AG04449 (cell line): ENCODE results near the gene ZBTB18.
"Not testable (repeated sequence)": the region's sequence is repeated elsewhere in the genome, so short reads cannot be mapped to it uniquely, and the experiment has no call there.

ENCODE experiments used
- CTCF ChIA-PET: fragments of 350-600 bp; formaldehyde crosslinking; extraction: SDS; loops from one replicate; lab custom pipeline; 2021; ENCODE audit warnings: antibody characterized with exemption; lab: Yijun Ruan, JAX
- POLR2A ChIA-PET: fragments of 400-600, 350-600 bp; formaldehyde crosslinking; extraction: SDS; loops from one replicate; lab custom pipeline; 2020; ENCODE audit warnings: antibody characterized with exemption, inconsistent platforms; lab: Yijun Ruan, JAX
- DNase-seq: peaks from one replicate; pipeline ENCODE4 v3.0.0-alpha.2; 2010; ENCODE audit warnings: low read depth, low spot score
- H3K4me3 ChIP-seq: 2 replicates; pipeline ENCODE4 v1.5.1; 2011; ENCODE audit warnings: low read depth, mild to moderate bottlenecking, control low read depth, low read length
- TF ChIP-seq, protein P1 (sequence below): IDR thresholded peaks from one replicate; pipeline ENCODE4 v1.5.1; 2011; ENCODE audit warnings: mild to moderate bottlenecking, moderate library complexity, low read length, control low read depth, inconsistent platforms; ENCODE audit not compliant: insufficient read depth; ENCODE audit errors: missing control alignments

ZBTB18 gene

GRCh38 chr1:244010703-244011123, 40.4 kb upstream of the ZBTB18 start:
- DNase-seq, result no peak
- TF ChIP-seq, protein P1, sequence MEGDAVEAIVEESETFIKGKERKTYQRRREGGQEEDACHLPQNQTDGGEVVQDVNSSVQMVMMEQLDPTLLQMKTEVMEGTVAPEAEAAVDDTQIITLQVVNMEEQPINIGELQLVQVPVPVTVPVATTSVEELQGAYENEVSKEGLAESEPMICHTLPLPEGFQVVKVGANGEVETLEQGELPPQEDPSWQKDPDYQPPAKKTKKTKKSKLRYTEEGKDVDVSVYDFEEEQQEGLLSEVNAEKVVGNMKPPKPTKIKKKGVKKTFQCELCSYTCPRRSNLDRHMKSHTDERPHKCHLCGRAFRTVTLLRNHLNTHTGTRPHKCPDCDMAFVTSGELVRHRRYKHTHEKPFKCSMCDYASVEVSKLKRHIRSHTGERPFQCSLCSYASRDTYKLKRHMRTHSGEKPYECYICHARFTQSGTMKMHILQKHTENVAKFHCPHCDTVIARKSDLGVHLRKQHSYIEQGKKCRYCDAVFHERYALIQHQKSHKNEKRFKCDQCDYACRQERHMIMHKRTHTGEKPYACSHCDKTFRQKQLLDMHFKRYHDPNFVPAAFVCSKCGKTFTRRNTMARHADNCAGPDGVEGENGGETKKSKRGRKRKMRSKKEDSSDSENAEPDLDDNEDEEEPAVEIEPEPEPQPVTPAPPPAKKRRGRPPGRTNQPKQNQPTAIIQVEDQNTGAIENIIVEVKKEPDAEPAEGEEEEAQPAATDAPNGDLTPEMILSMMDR, result no peak
- H3K4me3 ChIP-seq, result no peak overlapping the region
- POLR2A ChIA-PET, result no interaction called here
- CTCF ChIA-PET, result no interaction called here

- ChIA-PET CTCF (no interaction called here), POLR2A (no interaction called here)
Observed at GRCh38 chr1:244011271-244011670, 39.8 kb upstream of the ZBTB18 start.

GRCh38 chr1:244011786-244012185, 39.3 kb upstream of the ZBTB18 start:
- no peak for DNase-seq
- ChIA-PET POLR2A (no interaction called here), CTCF (no interaction called here)
- TF ChIP-seq, protein P1, result no peak
- no peak overlapping the region for H3K4me3 ChIP-seq

More at GRCh38 chr1:244011271-244011670, 39.8 kb upstream of the ZBTB18 start:
- no peak for DNase-seq
- TF ChIP-seq, protein P1, result no peak
- no peak overlapping the region for H3K4me3 ChIP-seq

DNA sequence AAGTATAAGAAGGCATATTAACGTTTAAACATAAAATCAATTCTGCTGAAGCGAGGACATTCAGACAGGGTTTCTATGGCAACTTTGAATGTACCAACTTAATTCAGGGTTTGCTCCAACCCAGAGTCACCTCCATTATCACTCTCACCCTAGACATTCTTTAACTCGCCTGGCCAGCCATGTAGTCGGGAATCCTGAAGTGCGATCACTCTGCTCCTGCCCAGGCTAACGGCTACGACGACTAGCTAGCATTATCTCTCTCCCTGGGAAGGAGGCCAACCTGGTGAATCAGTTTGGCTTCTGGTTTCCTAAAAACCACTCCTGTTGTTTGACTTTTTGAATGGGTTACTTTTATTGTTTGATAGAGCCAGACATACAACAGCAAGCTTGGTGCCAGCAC, 38.9 kb upstream of the ZBTB18 start:
- no peak for DNase-seq
- ChIA-PET POLR2A (no interaction called here), CTCF (no interaction called here)
- TF ChIP-seq, protein P1, result no peak
- H3K4me3 ChIP-seq, result no peak overlapping the region

DNA sequence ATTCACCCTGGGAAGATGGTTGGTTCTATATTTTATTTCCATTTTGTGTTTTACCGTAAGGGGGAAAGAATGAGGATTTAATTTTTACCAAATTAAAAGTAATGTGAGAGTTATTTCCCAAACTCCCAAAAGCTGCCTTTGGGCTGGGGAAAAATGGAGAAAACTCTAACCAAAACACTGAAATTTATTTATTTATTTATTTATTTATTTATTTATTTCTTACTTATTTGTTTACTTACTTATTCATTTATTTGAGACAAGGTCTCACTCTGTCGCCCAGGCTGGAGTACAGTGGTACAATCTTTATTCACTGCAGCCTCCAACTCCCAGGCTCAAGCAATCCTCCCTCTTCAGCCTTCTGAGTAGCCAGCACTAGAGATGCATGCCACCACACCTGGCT, 38.0 kb upstream of the ZBTB18 start:
- H3K4me3 ChIP-seq, result no peak overlapping the region
- DNase-seq, result no peak
- ChIA-PET CTCF (interaction anchor here (2.0 kb wide), 1 partner anchor 260 kb away, joined by 8 read pairs; no protein-coding TSS in a partner anchor), POLR2A (no interaction called here)
- TF ChIP-seq, protein P1, result no peak

DNA sequence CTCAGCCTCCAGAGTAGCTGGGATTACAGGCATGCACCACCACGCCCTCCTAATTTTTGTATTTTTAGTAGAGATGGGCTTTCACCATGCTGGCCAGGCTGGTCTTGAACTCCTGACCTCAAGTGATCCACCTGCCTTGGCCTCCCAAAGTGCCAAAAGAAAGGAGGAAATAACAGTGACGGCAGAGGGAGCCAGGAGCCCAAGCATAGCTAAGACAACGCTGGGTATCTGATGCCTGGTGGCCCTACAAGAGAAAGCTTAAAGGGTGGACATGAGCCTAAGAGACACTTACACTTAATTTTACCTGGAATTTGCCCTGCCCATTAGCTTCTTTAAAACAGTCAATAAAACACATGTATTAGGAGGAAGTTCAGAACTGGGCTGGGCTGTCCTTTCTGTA, 36.2 kb upstream of the ZBTB18 start:
- CTCF ChIA-PET, result interaction anchor here (1.1 to 1.2 kb wide), 3 partner anchors 255 to 284 kb away, joined by 3 to 6 read pairs (median 5); no protein-coding TSS in a partner anchor
- POLR2A ChIA-PET, DNase-seq: not testable (repeated sequence)

GRCh38 chr1:244019982-244020485, 31.0 kb upstream of the ZBTB18 start:
- ChIA-PET CTCF (interaction anchor here (0.8 kb wide), 1 partner anchor 10 kb away, joined by 3 read pairs; no protein-coding TSS in a partner anchor), POLR2A (no interaction called here)

More for the DNA sequence above, 36.2 kb upstream of the ZBTB18 start:
- H3K4me3 ChIP-seq, result not testable (repeated sequence)

More at GRCh38 chr1:244019982-244020485, 31.0 kb upstream of the ZBTB18 start:
- TF ChIP-seq, protein P1, result no peak
- no peak overlapping the region for H3K4me3 ChIP-seq
- DNase-seq, result no peak
